Neural progenitor cell (in vitro differentiated cells): ENCODE measurements around the gene WDR33. TPM values are rescaled to one million over a fixed set of nuclear protein-coding genes. Genes with fewer than 3 reads are reported as not detected.
A peak's percentile ranks its signal among the peaks of the same experiment; 100 is the strongest.

Experiments used
- DNase-seq: peaks from one replicate; pipeline ENCODE4 v3.0.0-alpha.2; 2016; ENCODE audit warnings: low spot score
- H2AFZ ChIP-seq: fragments of 200-600 bp; sonication (generic); replicated peaks from 2 replicates; pipeline ENCODE4 v1.6.1; 2016; ENCODE audit warnings: antibody characterized with exemption
- H3F3A ChIP-seq: fragments of 200-600 bp; sonication (generic); 2 replicates; pipeline ENCODE4 v1.6.1; 2016; ENCODE audit warnings: antibody characterized with exemption, low read depth
- H3K27ac ChIP-seq: fragments of 200-600 bp; sonication (generic); 2 replicates; pipeline ENCODE4 v1.5.1; 2016; ENCODE audit warnings: mild to moderate bottlenecking
- H3K27me3 ChIP-seq: fragments of 200-600 bp; sonication (generic); 2 replicates; pipeline ENCODE4 v1.6.1; 2016; ENCODE audit warnings: mild to moderate bottlenecking, moderate library complexity
- H3K36me3 ChIP-seq: fragments of 200-600 bp; sonication (generic); 2 replicates; pipeline ENCODE4 v1.5.1; 2016
- H3K4me1 ChIP-seq: fragments of 200-600 bp; sonication (generic); 2 replicates; pipeline ENCODE4 v1.6.1; 2016; ENCODE audit warnings: mixed run types
- H3K4me2 ChIP-seq: fragments of 200-600 bp; sonication (generic); 2 replicates; pipeline ENCODE4 v1.6.1; 2016
- H3K4me3 ChIP-seq: fragments of 200-600 bp; sonication (generic); 2 replicates; pipeline ENCODE4 v1.5.1; 2016
- H3K79me2 ChIP-seq: fragments of 200-600 bp; sonication (generic); 2 replicates; pipeline ENCODE4 v1.6.1; 2016; ENCODE audit warnings: low read depth
- H3K9ac ChIP-seq: fragments of 200-600 bp; sonication (generic); 2 replicates; pipeline ENCODE4 v1.6.1; 2016
- H3K9me3 ChIP-seq: fragments of 200-600 bp; sonication (generic); 2 replicates; pipeline ENCODE4 v1.5.1; 2016; ENCODE audit warnings: low read depth
- H4K20me1 ChIP-seq: fragments of 200-600 bp; sonication (generic); 2 replicates; pipeline ENCODE4 v1.6.1; 2016; ENCODE audit warnings: low read depth
- H3K27ac Mint-ChIP-seq: 3 replicates; pipeline ENCODE4 v1.8.0; 2021; ENCODE audit warnings: mixed read lengths
- H3K27me3 Mint-ChIP-seq: 2 replicates; pipeline ENCODE4 v1.8.0; 2022; ENCODE audit warnings: low read depth, mild to moderate bottlenecking, inconsistent platforms, moderate library complexity, mixed read lengths; ENCODE audit not compliant: insufficient read depth
- H3K36me3 Mint-ChIP-seq: 3 replicates; pipeline ENCODE4 v1.8.0; 2021; ENCODE audit warnings: mixed read lengths
- H3K4me1 Mint-ChIP-seq: 3 replicates; pipeline ENCODE4 v1.8.0; 2021; ENCODE audit warnings: mixed read lengths
- H3K4me3 Mint-ChIP-seq: 3 replicates; pipeline ENCODE4 v1.8.0; 2021; ENCODE audit warnings: mild to moderate bottlenecking, moderate library complexity, mixed read lengths
- H3K9me3 Mint-ChIP-seq: 3 replicates; pipeline ENCODE4 v1.8.0; 2020; ENCODE audit warnings: mixed read lengths
- CTCF ChIP-seq: fragments of 200-600 bp; sonication (generic); IDR thresholded peaks from 2 replicates; pipeline ENCODE4 v1.5.1; 2017; ENCODE audit warnings: antibody characterized with exemption, mild to moderate bottlenecking
- EZH2 ChIP-seq: fragments of 200-600 bp; sonication (generic); IDR thresholded peaks from 2 replicates; pipeline ENCODE4 v1.6.1; 2017; ENCODE audit warnings: antibody characterized with exemption, mild to moderate bottlenecking, moderate library complexity
- EZH2phosphoT487 ChIP-seq: fragments of 200-600 bp; sonication (generic); IDR thresholded peaks from 2 replicates; pipeline ENCODE4 v1.6.1; 2017; ENCODE audit warnings: antibody characterized with exemption
- total RNA-seq: library from RNA; depleted of rRNA; stranded (reverse); fragments of >200 nt; gene quantifications from 2 replicates; pipeline ENCODE4 v1.2.3, GENCODE V29; 2015; ENCODE audit warnings: low replicate concordance

The WDR33 gene
- total RNA-seq, 1 donor from 2014 or later, result 83.4 TPM

DNA sequence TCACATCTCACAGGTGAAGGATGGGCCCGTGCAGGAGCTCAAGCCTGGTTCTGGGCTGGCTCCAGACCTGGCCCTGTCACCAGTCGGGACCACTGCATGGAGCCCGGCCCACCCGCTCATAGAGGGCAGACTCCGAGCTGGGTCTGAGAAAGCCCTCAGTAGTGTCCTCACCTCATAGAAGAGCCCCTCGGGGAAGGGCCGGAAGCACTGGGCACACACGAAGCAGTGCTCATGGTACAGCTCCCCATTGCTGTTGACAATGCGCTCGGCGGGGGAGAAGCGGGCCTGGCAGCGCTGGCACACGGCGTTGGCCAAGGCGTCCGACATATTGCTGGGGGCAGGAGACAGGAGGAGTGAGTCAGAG, 153.8 kb downstream of the WDR33 start:
- no peaks in the 10 kb centered on the region for H3K9me3 ChIP-seq
- Mint-ChIP-seq H3K27me3 (peaks cover 10% of the 10 kb centered on the region), H3K36me3 (no peaks in the 10 kb centered on the region), H3K27ac (no peak overlapping the region), H3K4me1 (peaks cover 42% of the 10 kb centered on the region), H3K9me3 (no peaks in the 10 kb centered on the region), H3K4me3 (no peak overlapping the region)
- no peak overlapping the region for H3K9ac ChIP-seq
- H3K27me3 ChIP-seq, result no peaks in the 10 kb centered on the region
- H3K79me2 ChIP-seq, result no peaks in the 10 kb centered on the region
- no peak overlapping the region for H3K4me3 ChIP-seq
- H2AFZ ChIP-seq, result no peak overlapping the region
- no peak overlapping the region for H3K27ac ChIP-seq
- no peak overlapping the region for H3K4me2 ChIP-seq
- no peak for TF ChIP-seq CTCF
- H4K20me1 ChIP-seq, result no peaks in the 10 kb centered on the region
- H3K4me1 ChIP-seq, result peaks cover 16% of the 10 kb centered on the region
- no peaks in the 10 kb centered on the region for H3K36me3 ChIP-seq
- DNase-seq, result no peak
- peaks cover 12% of the 10 kb centered on the region for H3F3A ChIP-seq

DNA sequence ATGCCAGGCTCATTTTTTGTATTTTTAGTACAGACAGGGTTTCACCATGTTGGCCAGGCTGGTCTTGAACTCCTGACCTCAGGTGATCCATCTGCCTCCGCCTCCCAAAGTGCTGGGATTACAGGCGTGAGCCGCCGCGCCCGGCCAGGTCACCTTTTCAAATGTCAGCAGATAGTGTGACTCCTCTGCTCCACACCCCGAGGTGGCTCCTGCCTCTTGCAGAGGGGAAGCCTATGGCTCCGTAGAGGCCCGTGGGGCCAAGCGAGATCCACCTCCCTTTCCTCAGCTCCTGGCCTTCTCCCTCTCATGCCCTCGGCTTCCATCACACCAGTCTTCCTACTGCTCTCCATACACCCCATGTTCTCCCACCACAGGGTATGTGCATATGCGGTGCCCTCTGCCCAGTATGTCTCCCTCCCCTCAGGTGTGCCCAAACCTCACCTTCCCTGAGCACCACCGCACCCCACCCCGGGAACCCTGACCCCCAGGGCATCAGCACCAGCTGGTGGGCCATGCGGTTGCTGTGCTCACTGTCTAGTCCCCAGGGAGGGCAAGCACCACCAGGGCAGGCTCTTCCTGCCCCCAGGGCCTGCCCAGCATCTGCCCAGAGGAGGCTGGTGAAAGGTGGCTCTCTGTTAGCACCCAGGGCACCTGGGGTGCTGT, 154.3 kb downstream of the WDR33 start:
- Histone ChIP-seq H3K4me1 (peaks cover 16% of the 10 kb centered on the region), H3K4me3 (no peak overlapping the region), H4K20me1 (no peaks in the 10 kb centered on the region), H2AFZ (no peak overlapping the region), H3K27ac (no peak overlapping the region), H3K79me2 (no peaks in the 10 kb centered on the region), H3K9me3 (no peaks in the 10 kb centered on the region), H3K36me3 (no peaks in the 10 kb centered on the region), H3K27me3 (no peaks in the 10 kb centered on the region), H3K9ac (no peak overlapping the region), H3F3A (peaks cover 12% of the 10 kb centered on the region), H3K4me2 (no peak overlapping the region)
- H3K36me3 Mint-ChIP-seq, result no peaks in the 10 kb centered on the region
- no peak for TF ChIP-seq CTCF
- TF ChIP-seq EZH2, result no peak
- no peak for TF ChIP-seq EZH2phosphoT487
- H3K27me3 Mint-ChIP-seq, result peaks cover 10% of the 10 kb centered on the region
- no peak for DNase-seq
- H3K4me1 Mint-ChIP-seq, result peaks cover 45% of the 10 kb centered on the region
- no peaks in the 10 kb centered on the region for H3K9me3 Mint-ChIP-seq
- no peak overlapping the region for H3K27ac Mint-ChIP-seq
- no peak overlapping the region for H3K4me3 Mint-ChIP-seq

- Histone ChIP-seq H3K27me3 (no peaks in the 10 kb centered on the region), H3K9me3 (no peaks in the 10 kb centered on the region), H3K4me3 (no peak overlapping the region), H3K4me1 (peaks cover 16% of the 10 kb centered on the region), H4K20me1 (no peaks in the 10 kb centered on the region), H3K79me2 (no peaks in the 10 kb centered on the region), H3K4me2 (peak overlapping the region; percentile 63), H3F3A (peaks cover 12% of the 10 kb centered on the region), H3K36me3 (no peaks in the 10 kb centered on the region), H3K27ac (peak overlapping the region; percentile 73), H2AFZ (peak overlapping the region; percentile 15), H3K9ac (no peak overlapping the region)
- Mint-ChIP-seq H3K9me3 (no peaks in the 10 kb centered on the region), H3K27me3 (peaks cover 6% of the 10 kb centered on the region), H3K4me3 (peak overlapping the region; percentile 36), H3K4me1 (peaks cover 39% of the 10 kb centered on the region), H3K27ac (peak overlapping the region; percentile 93), H3K36me3 (no peaks in the 10 kb centered on the region)
- DNase-seq, result peak; percentile 83
- TF ChIP-seq EZH2 (no peak), EZH2phosphoT487 (no peak), CTCF (peak; percentile 12)
Observed at GRCh38 chr2:127655209-127656073, 155.5 kb downstream of the WDR33 start.
